ENCODE results near the gene GINS1. TPM values are rescaled to one million over a fixed set of nuclear protein-coding genes. Genes with fewer than 3 reads are reported as not detected.

Gene GINS1
- polyA plus RNA-seq, 1 of the 3 experiments (the other 2 are of a cell fraction): 5.1 TPM

GRCh38 chr20:25397821-25398220 is 9.7 kb upstream of the GINS1 start:
- Histone ChIP-seq H2AFZ (ENCODE audit: low read depth) (no peak overlapping the region), H4K20me1 (ENCODE audit: insufficient read depth) (no peaks in the 10 kb centered on the region), H3K79me2 (ENCODE audit: insufficient read depth) (no peaks in the 10 kb centered on the region), H3K27me3 (ENCODE audit: insufficient read depth) (no peaks in the 10 kb centered on the region), H3K9me3 (0 out of 2 replicates have a peak, but pooled peaks cover under 1% of the 10 kb centered on the region), H3K27ac (ENCODE audit: low read depth in 2 of 2, low read length in 1 of 2) (no peak overlapping the region), H3K4me2 (no peak overlapping the region), H3K4me3 (ENCODE audit: low read depth in 2 of 2, low read length in 1 of 2) (no peak overlapping the region), H3K9ac (no peak overlapping the region), H3K9me2 (no peaks in the 10 kb centered on the region), H3K36me3 (replicated peaks in 1 of 2; ENCODE audit: control insufficient read depth in 1 of 2, insufficient read depth in 2 of 2, low read length in 1 of 2) (no peaks in the 10 kb centered on the region), H3F3A (replicated peaks; ENCODE audit: insufficient read depth) (no peaks in the 10 kb centered on the region), H3K4me1 (ENCODE audit: control insufficient read depth in 1 of 2, insufficient read depth in 2 of 2, low read depth in 1 of 2, low read length in 1 of 2) (0 out of 4 replicates have a peak, but pooled peaks cover 0 to 3% of the 10 kb centered on the region in 2 experiments)
- WGBS (ENCODE audit: low lambda C conversion rate): 82% methylated on average over 1 of the region's 1 CpG
- no peak for TF ChIP-seq TAF1 (IDR thresholded peaks at IDR 0.05; ENCODE audit: borderline replicate concordance, low read depth, low read length)
- TF ChIP-seq EZH2phosphoT487 (IDR thresholded peaks at IDR 0.05; ENCODE audit: borderline replicate concordance, low read depth): no peak
- TF ChIP-seq TEAD4 (IDR thresholded peaks at IDR 0.05; ENCODE audit: borderline replicate concordance, insufficient read depth): no peak
- TF ChIP-seq IRF3 (IDR thresholded peaks at IDR 0.05; ENCODE audit: low read depth, low read length): no peak
- no peak for TF ChIP-seq SIN3A (IDR thresholded peaks at IDR 0.05; ENCODE audit: borderline replicate concordance, low read depth, low read length)
- TF ChIP-seq NFIC (IDR thresholded peaks at IDR 0.05; ENCODE audit: borderline replicate concordance): no peak
- no peak for TF ChIP-seq SMC3 (IDR thresholded peaks at IDR 0.05; ENCODE audit: low read depth, low read length)
- DNase-seq: no peak
- CTCF ChIA-PET: interaction anchor here (1.1 to 5.6 kb wide), 12 partner anchors 45 to 404 kb away, joined by 3 to 104 read pairs (median 8); partner anchors contain the start of gene PYGB
- POLR2A ChIA-PET: interaction anchor here (1.1 kb wide), 1 partner anchor 76 kb away, joined by 3 read pairs; no protein-coding TSS in a partner anchor

- Histone ChIP-seq H3K4me3 (ENCODE audit: low read depth in 2 of 2, low read length in 1 of 2) (no peak overlapping the region), H3K9me2 (no peaks in the 10 kb centered on the region), H3K79me2 (ENCODE audit: insufficient read depth) (no peaks in the 10 kb centered on the region), H3K9me3 (0 out of 2 replicates have a peak, but pooled peaks cover 7% of the 10 kb centered on the region), H3K36me3 (replicated peaks in 1 of 2; ENCODE audit: control insufficient read depth in 1 of 2, insufficient read depth in 2 of 2, low read length in 1 of 2) (no peaks in the 10 kb centered on the region), H2AFZ (ENCODE audit: low read depth) (peak overlapping the region; percentile 30), H3K27ac (ENCODE audit: low read depth in 2 of 2, low read length in 1 of 2) (no peak overlapping the region), H3K9ac (no peak overlapping the region), H3K4me2 (no peak overlapping the region), H4K20me1 (ENCODE audit: insufficient read depth) (no peaks in the 10 kb centered on the region), H3F3A (replicated peaks; ENCODE audit: insufficient read depth) (no peaks in the 10 kb centered on the region), H3K4me1 (ENCODE audit: control insufficient read depth in 1 of 2, insufficient read depth in 2 of 2, low read depth in 1 of 2, low read length in 1 of 2) (0 out of 4 replicates have a peak, but pooled peaks cover 0 to 3% of the 10 kb centered on the region in 2 experiments), H3K27me3 (ENCODE audit: insufficient read depth) (no peaks in the 10 kb centered on the region)
- ChIA-PET POLR2A (interaction anchor here (0.6 to 1.9 kb wide), 4 partner anchors 9 to 146 kb away, joined by 3 to 9 read pairs (median 3); partner anchors contain the start of gene GINS1), CTCF (interaction anchor here (0.6 to 5.6 kb wide), 41 partner anchors 8 to 404 kb away, joined by 3 to 104 read pairs (median 4); partner anchors contain the start of genes ABHD12, GINS1 and PYGB)
- DNase-seq: no peak
- WGBS (ENCODE audit: low lambda C conversion rate): 59% methylated on average over 4 of the region's 4 CpGs
- no peak for TF ChIP-seq CHD2 (IDR thresholded peaks at IDR 0.05; ENCODE audit: low read length, partially characterized antibody)
- no peak for TF ChIP-seq NRF1 (IDR thresholded peaks at IDR 0.05; ENCODE audit: low read depth, low read length)
- TF ChIP-seq MAX (IDR thresholded peaks at IDR 0.05; ENCODE audit: low read depth): no peak
- no peak for TF ChIP-seq RCOR1 (IDR thresholded peaks at IDR 0.05; ENCODE audit: low read length)
- no peak for TF ChIP-seq POLR2AphosphoS5 (IDR thresholded peaks at IDR 0.05; ENCODE audit: low read depth, low read length)
- no peak for TF ChIP-seq GABPA (IDR thresholded peaks at IDR 0.05; ENCODE audit: low read depth)
- TF ChIP-seq REST (IDR thresholded peaks at IDR 0.05; ENCODE audit: low read depth, low read length): no peak
- TF ChIP-seq RAD21 (IDR thresholded peaks at IDR 0.05; ENCODE audit: low read length): no peak
- no peak for TF ChIP-seq MXI1 (IDR thresholded peaks at IDR 0.05; ENCODE audit: low read depth, low read length)
- no peak for TF ChIP-seq TCF12 (IDR thresholded peaks at IDR 0.05)
- TF ChIP-seq FOSL2 (IDR thresholded peaks at IDR 0.05; ENCODE audit: borderline replicate concordance, low read depth): no peak
- TF ChIP-seq YY1 (IDR thresholded peaks at IDR 0.05; ENCODE audit: low read depth): no peak
- TF ChIP-seq TAF1 (IDR thresholded peaks at IDR 0.05; ENCODE audit: borderline replicate concordance, low read depth, low read length): no peak
- no peak for TF ChIP-seq JUND (IDR thresholded peaks at IDR 0.05)
- TF ChIP-seq NFIC (IDR thresholded peaks at IDR 0.05; ENCODE audit: borderline replicate concordance): no peak
- no peak for TF ChIP-seq FOXJ3 (CRISPR knock-in tag; IDR thresholded peaks at IDR 0.05)
- TF ChIP-seq RXRA (IDR thresholded peaks at IDR 0.05; ENCODE audit: borderline replicate concordance, low read depth): no peak
- TF ChIP-seq GATA2 (CRISPR knock-in tag; IDR thresholded peaks at IDR 0.05): no peak
These were observed 9.0 kb upstream of the GINS1 start for GRCh38 chr20:25398376-25399036.
